ENCODE data around the gene TMEM74B. TPM values are rescaled to one million over a fixed set of nuclear protein-coding genes. Genes with fewer than 3 reads are reported as not detected.
"Not testable (repeated sequence)": the region's sequence is repeated elsewhere in the genome, so short reads cannot be mapped to it uniquely, and the experiment has no call there.

TMEM74B gene
- total and polyA plus RNA-seq, 12 donors: 1.5 to 17.5 (median 2.4) TPM

- 62 to 69% methylated on average over 1 of the region's 1 CpG for WGBS, 2 donors
- DNase-seq (no peak), ATAC-seq (peak in 4 of 8 donors; percentile 53 to 91 (median 74))
- Histone ChIP-seq H3K27ac (no peak overlapping the region), H3K9me3 (peaks cover 0 to 13% (median 0%) of the 10 kb centered on the region in 11 donors), H3K4me1 (peaks cover 0 to 7% (median 0%) of the 10 kb centered on the region in 9 donors), H3K4me3 (no peak overlapping the region), H3K27me3 (no peaks in the 10 kb centered on the region), H3K36me3 (peaks cover 0 to 88% (median 12%) of the 10 kb centered on the region in 9 donors)
- TF ChIP-seq CTCF (IDR thresholded peaks at IDR 0.05): no peak
- intact Hi-C loops (cut with DNase I): no loop called here
These were observed 30.1 kb downstream of the TMEM74B start for GRCh38 chr20:1154691-1155090.

- Histone ChIP-seq H3K4me3 (no peak overlapping the region), H3K9me3 (peaks cover 0 to 13% (median 0%) of the 10 kb centered on the region in 11 donors), H3K4me1 (peaks cover 0 to 7% (median 0%) of the 10 kb centered on the region in 9 donors), H3K27me3 (no peaks in the 10 kb centered on the region), H3K27ac (no peak overlapping the region), H3K36me3 (peaks cover 0 to 87% (median 16%) of the 10 kb centered on the region in 9 donors)
- ATAC-seq (no peak), DNase-seq (no peak)
- intact Hi-C loops (cut with DNase I): no loop called here
- no peak for TF ChIP-seq CTCF (IDR thresholded peaks at IDR 0.05)
These were observed 30.6 kb downstream of the TMEM74B start for GRCh38 chr20:1154226-1154625.

- peaks cover 0 to 96% (median 21%) of the 10 kb centered on the region in 9 donors for H3K36me3 ChIP-seq
- H3K9me3 ChIP-seq: peaks cover 0 to 7% (median 0%) of the 10 kb centered on the region in 11 donors
- ATAC-seq (no peak), DNase-seq (no peak)
- TF ChIP-seq CTCF (IDR thresholded peaks at IDR 0.05): no peak
- no peaks in the 10 kb centered on the region for H3K27me3 ChIP-seq
- peaks cover 0 to 7% (median 0%) of the 10 kb centered on the region in 9 donors for H3K4me1 ChIP-seq
- WGBS, 2 donors: 100% methylated on average over 1 of the region's 1 CpG
- no peak overlapping the region for H3K27ac ChIP-seq
- intact Hi-C loops (cut with DNase I): no loop called here
- H3K4me3 ChIP-seq: no peak overlapping the region
These were observed 33.8 kb downstream of the TMEM74B start for GRCh38 chr20:1150968-1151367.

- ATAC-seq (peak in 1 of 8 donors; percentile 33), DNase-seq (no peak)
- H3K27me3 ChIP-seq: no peaks in the 10 kb centered on the region
- WGBS, 2 donors: 76 to 78% methylated on average over 4 of the region's 4 CpGs
- TF ChIP-seq CTCF (IDR thresholded peaks at IDR 0.05): no peak
- intact Hi-C loops (cut with DNase I): no loop called here
- no peaks in the 10 kb centered on the region for H3K9me3 ChIP-seq
- peaks cover 0 to 13% (median 1%) of the 10 kb centered on the region in 9 donors for H3K4me1 ChIP-seq
- peaks cover 0 to 96% (median 18%) of the 10 kb centered on the region in 9 donors for H3K36me3 ChIP-seq
- H3K27ac ChIP-seq: no peak overlapping the region
- H3K4me3 ChIP-seq: no peak overlapping the region
These were observed 34.6 kb downstream of the TMEM74B start for GRCh38 chr20:1150218-1150617.

- ATAC-seq; intact Hi-C loops (cut with DNase I); H3K9me3 ChIP-seq; H3K27me3 ChIP-seq; H3K27ac ChIP-seq; DNase-seq; H3K4me3 ChIP-seq: not testable (repeated sequence)
- 98 to 100% methylated on average over 2 of the region's 2 CpGs for WGBS, 2 donors
- H3K36me3 ChIP-seq: peaks cover 0 to 96% (median 14%) of the 10 kb centered on the region in 9 donors
- H3K4me1 ChIP-seq: peaks cover 0 to 13% (median 3%) of the 10 kb centered on the region in 9 donors
These were observed 35.0 kb downstream of the TMEM74B start for GRCh38 chr20:1149812-1150211.
